NCI-H2107 (cell line): ENCODE measurements around the gene HDAC3.

Experiments used
- DNase-seq: peaks from one replicate; lab custom pipeline; 2025; lab: John Stamatoyannopoulos, UW

Gene HDAC3

DNA sequence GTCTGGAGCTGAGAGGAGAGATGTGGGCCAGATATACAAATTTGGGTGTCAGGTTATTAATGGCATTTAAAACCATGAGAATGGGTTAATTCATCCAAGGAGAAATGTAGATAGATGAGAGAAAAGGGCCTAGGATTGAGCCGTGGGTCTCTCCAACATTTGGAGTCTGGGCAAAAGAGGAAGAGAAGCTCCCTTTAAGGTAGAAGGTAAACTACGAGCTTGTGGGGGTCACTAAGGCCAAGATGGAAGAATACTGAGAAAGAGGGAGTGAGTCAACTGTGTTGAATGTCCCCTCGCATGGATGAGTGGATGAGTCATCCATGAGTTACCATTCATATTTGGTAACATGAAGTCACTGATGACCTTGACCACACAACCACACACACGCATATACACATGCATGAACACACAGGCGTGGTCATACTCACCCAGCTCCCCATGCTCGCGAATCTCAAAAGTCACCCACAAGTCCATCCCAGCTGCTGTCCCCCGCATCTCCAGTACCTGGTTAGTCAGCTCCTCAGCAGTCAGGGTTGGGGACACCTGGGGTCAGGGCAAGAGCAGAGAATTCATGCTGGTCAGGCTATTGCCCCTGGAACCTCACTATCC lies 21.4 kb upstream of the HDAC3 start:
- no peak for DNase-seq

DNA sequence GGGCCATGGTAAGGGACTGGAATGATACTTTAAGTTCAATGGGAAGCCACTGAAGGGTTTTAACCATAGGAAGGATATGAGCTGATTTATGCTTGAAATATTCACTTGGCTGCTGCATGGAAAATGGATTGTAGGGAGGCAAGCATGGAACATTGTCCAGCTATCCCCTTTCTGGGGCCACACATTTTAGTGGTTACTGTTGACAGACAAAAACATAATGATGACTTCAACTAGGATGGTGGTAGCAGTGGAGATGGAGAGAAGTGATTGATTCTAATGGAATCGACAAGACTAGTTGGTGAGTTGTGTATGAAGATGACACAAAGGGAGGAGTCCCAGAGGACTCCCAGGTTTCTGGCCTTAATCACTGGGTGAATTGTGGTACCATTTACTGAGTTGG lies 20.8 kb upstream of the HDAC3 start:
- no peak for DNase-seq

DNA sequence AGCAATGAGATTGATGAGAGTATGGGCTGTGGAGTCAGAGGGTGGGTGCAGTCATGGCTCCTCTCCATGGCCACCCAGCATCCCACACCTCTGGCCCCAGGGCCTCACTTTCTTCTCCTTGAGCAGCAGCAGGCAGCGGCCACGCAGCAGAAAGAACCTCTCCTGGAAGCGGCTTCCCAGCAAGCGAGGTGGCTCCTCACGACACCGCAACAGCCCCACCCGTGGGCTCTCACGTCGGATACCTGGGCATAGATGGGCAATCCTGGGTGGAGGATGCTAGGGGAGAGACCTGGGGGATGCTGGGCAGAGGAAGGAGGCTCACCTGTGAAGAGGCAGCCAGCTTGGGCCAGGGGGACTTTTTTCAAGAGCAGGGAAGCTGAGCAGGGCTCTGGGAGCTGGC lies 19.7 kb upstream of the HDAC3 start:
- DNase-seq = no peak

DNA sequence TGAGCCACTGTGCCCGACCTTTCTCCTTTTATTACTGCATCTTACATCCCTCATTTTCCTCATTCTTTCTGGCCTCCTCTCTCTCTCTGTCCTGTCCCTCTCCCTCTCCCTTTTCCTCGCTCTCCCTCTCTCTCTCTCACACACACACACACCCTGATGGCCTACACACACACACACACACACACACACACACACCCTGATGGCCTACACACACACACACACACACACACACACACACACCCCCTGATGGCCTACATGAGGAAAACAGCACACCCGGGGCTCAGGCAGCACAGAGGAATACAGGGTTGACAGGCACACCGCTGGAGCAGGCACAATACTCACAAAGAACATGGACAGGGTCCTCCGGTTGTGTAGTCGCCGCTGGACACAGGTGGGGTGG lies 18.4 kb upstream of the HDAC3 start:
- no peak for DNase-seq

DNA sequence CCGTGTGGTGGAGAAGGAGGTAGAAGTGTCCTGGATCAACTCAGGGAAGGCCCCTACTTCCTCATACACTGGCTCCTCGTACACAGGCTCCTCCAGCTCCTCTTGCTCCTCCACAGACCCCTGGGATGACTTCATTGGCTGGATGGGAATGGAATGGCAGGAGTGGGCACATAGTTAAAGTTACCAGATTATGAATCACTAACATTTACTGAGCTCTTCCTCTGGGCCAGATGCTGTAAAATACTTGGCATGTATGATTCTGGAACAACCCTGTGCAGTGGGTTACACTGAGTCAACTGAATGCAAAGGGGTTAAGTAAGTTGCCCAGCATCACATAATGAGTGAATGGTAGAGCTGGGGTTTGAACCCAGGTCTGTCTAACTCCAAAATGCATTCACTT lies 17.6 kb upstream of the HDAC3 start:
- no peak for DNase-seq

DNA sequence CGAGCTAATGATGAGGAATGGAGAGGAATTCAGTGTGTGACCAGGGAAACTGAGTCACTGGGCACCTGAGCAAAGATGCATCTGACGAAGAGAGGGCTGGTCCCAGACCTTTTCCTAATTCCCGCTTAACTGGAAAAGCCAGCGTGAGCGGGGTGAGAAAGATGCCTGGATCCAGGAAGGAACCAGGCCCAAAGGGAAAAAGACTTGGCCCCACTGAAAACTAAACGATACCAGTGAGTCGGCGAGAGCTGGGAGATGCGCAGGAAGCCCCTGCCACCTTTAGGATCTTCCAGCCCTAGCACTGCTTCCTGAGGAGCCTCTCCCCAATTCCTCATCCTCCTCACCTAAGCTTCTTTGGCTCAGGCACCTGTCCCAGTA lies 15.1 kb upstream of the HDAC3 start:
- DNase-seq = no peak

DNA sequence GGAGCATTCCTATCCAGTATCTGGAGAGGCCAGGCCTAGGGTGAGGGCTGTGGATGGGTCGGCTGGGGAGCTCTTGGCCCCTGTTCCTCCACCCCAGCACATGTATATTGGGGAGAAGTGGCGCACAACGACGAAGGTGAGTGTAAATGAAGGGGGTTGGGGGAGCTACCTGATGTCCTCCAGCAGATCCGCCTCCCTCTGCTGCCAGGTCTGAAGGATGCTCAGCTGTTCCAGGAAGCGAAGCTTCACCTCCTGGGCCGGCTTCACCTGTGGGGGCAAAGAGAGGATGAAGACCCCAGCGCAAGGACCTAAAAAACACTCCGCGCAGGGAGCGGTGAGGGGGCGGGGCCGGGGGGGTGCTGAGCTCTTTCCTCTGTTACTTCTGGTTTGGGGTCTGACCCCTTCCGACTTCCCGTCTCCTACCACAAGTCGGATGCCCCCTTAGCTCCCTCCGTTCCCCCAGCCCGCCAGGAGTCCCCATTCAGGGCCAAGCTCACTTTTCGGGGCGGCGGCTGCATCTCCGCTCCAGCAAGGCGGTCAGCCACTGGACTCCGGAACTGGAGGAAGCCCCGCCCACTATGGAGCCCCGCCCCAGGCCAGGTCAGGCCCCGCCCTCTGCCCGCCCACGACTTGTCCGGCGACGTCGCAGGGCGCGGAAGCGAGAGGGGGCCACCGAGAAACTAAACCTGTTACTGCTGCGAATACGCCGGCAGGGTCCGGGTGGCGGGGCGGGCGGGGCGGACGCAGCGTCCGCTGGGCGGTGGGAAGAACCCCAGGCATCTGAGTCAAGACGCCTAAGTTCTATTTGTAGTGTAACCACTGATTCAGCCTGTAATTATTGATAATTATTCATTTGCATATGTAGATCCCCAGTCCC lies 14.4 kb upstream of the HDAC3 start, which contains the start of gene FCHSD1:
TSS of gene FCHSD1 (minus strand) at position 568 of the 877 bp plus-strand sequence. CDS start at position 518, 50 bp downstream.
- DNase-seq = no peak

DNA sequence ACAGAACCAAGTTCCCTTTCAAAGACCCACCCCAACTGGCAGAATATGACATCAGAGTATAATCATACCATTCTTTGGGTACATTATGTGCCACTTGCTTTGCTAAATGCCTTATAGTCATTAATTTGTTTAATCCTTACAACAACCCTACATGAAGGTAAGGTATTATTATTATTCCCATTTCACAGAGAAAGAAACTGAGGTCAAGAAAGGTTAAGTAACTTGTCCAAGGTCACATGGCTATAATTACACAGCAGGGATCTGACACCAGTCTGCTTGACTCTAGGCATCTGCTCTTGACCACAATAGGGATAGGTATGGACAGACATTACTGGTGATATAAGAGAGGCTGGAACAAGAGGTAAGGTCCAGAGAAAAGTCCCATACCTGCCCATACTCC lies 13.3 kb upstream of the HDAC3 start:
- no peak for DNase-seq

DNA sequence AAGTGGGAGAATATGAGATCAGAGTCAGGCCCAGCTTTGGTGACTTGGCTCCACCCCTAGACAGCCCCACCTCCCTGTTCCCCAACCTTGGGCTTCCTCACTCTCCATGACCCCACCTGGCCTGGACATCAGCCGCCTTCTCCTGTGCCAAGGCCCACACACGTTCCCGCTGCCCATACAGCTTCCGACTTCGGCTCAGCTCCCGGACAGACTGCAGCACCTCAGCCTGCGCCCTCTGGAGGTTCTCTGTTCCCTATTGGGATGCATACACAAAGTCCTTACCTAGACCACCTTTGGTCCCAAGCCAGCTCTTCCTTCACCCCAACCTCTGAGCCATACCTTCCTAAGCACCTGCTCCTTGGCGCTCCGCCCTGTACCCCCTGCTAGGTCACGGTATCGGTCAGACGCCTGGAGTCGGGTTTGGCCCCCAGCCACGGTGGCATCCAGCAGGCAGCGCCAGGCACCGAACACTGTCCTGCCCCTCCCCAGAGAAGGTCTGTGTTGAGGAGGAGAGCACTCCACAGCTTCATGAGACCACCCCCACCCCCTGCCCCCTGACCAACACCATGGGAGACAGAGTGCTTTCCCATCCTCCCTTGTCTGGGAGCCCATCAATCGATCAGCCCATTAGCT lies 12.5 kb upstream of the HDAC3 start:
- no peak for DNase-seq

DNA sequence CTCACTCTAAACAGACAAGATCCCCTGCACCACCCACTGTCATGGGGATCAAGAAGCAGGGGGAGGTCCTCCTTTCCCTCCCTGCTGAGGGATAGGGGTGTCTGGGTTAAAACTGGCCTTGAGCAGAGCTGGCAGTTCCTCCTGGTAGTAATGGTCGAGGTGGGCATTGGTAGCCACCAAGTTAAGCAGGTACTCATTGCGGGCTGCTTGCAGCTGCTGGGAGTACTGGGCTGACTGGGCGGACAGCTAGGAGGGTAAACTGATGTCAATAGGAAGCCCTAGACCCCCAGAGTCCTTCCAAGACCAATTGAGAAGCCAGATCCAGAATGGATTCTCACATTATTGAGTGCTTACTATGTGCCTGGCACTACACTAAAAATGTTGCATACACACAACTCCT lies 11.2 kb upstream of the HDAC3 start:
- no peak for DNase-seq

DNA sequence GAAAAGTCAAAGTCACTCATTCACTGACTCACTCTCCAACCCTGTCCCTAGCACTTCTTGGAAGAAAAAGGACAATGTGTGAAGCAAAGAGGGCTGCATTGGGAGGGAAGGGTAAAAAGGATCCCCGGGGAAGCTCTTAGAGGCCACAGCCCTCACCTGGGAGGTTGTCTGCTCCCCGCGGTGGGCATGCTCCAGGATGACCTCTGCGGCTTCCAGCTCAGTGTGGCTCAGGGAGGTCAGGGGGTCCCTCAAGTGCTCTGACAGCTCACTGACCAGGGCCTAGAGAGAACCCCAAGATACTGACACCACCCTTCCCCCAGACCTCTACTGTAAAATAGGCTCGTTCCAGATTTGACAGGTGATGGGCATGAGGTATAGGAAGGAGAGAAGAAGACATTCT lies 10.6 kb upstream of the HDAC3 start:
- DNase-seq = no peak

DNA sequence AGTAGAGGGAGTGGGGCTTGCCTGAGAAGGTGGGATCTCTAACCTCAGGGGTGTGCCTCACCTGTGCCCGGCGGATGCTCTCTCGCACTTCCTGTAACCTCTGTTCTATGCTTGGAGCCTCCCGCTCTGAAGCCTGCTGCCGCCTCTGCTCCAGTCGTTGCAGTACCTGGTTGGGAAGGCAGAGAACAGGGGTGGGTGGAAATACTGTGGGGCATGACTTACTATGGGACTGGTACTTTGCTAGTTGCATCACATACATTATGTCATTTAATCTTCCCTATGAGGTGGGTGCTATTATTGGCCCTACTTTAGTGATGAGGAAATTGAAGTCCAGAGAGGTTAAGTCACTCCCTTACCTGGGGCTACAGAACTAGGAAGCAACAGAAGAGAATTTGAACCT lies 9.4 kb upstream of the HDAC3 start:
- no peak for DNase-seq

DNA sequence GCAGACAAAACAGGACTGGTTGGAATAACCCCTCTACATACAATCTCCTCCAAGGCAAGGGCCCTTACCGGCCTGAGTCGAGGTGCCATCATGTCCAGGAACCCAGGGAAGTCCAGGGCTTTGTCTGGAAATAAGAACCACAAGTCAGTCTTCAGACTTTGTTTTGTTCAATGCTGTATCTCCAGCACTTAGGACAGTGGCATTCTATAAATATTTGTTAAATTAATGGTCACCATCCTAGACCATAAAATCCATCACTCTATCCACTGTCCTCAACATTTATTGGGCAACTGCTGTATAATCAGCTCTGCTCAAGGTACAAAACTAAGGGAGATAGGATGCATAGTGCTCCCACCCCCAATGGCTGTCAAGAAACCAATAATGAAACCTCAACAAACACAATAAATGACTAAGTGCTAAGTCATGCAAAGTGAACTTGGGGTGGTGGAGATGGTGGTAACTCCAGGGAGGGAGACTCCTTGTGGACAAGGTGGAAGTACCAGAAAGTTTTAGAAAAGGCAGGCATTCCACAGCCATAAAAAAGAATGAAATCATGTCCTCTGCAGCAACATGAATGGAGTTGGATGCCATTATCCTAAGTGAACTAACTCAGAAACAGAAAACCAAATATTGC lies 5.1 kb upstream of the HDAC3 start:
- DNase-seq = no peak

DNA sequence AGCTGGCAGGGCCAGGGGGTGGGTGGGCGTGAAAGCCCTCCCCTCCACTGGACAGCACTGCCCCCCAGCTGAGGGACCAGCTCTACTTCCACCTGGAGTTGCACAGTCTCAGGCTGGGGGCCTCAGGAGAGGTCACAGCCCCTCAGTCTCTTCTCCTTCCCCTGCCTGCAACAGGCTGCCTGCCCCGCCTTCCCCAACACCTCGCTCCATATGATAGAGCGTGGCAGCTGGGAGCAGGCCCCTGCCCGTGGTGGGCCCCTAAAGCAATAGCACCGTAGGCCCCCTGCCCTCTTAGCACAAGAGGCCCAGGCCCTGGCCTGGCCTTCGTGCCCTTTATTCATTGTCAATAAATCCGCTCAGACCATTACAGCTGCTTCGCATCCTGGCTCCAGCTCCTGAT lies 4.0 kb upstream of the HDAC3 start:
- no peak for DNase-seq

DNA sequence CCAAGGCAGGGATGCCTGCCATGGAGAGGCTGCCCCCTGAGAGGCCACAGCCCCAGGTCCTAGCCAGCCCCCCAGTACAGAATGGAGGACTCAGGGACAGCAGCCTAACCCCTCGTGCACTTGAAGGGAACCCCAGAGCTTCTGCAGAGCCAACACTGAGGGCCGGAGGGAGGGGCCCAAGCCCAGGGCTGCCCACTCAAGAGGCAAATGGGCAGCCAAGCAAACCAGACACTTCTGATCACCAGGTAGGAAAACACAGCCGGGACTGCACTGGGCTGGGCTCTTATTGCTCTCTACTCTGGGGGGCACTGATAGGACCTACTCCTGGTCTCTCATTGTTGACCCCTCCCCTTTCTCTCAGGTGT lies 3.4 kb upstream of the HDAC3 start:
- DNase-seq = no peak

DNA sequence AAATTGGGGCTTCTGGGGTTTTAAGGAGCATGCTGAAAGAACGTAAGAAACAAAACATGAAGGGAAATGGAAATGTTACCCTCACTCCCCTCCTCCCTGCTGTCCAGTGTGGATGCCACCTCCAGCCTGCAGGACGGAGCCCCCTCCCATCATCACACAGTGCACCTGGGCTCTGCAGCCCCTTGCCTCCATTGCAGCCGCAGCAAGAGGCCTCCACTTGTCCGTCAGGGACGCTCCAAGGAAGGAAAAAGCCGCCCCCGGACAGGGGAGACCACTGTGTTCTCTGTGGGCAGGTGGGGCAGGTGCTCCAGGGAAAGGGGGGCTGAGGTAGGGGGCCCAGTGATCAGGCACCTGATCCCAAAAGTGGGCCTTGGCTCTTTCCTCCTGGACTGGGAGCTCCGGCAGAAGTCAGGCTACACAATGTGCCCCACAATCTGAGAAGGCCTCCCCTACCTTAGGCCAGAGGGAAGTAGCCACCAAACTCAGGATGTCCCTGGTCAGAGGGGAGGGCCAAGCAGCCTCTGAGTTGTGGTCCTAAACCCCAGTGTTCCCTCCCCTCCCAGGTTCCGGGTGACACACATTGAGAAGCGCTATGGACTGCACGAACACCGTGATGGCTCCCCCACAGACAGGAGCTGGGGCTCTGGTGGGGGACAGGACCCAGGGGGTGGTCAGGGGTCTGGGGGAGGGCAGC lies 2.9 kb upstream of the HDAC3 start:
- DNase-seq = no peak

DNA sequence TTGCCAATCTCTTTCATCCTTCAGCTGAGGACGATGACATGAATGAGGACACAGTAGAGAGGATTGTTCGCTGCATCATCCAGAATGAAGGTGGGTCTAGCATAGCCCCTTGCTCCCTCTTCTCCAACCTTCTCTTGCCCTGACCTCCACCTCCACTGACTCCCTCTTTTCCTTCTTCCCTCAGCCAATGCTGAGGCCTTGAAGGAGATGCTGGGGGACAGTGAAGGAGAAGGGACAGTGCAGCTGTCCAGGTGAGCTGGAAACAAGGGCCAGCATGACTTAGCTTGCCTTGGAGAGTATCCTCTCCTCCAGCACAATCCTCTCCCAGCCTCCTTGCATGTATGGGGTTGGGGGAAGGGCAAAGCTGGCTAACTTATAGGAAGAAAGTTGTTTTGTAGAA lies 2.1 kb upstream of the HDAC3 start:
- no peak for DNase-seq

DNA sequence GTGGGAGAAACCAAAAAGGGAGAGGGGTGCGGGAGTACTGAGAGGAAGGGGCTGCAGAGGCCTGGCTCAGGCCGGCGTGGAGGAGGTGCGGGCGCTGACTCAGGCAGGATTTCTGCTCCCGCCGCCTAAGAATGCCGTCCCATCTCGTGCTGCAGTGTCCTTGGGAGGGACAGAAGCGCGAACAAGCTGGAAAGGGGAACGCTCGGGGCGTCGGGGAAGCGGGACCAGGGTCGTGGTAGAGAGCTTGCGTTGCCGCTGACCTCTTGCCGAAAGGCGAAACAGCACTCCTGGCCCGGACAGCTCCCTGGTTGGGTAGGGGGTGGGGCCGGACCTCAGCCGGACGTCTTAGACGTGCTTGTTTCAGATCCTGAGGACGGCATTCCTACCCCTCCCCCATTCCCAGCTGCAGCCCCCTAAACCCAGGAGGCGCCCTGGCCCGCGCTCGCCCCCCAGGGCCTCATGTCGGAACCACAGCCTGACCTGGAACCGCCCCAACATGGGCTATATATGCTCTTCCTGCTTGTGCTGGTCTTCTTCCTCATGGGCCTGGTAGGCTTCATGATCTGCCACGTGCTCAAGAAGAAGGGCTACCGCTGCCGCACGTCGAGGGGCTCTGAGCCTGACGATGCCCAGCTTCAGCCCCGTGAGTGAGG lies 1.2 kb upstream of the HDAC3 start:
- no peak for DNase-seq

DNA sequence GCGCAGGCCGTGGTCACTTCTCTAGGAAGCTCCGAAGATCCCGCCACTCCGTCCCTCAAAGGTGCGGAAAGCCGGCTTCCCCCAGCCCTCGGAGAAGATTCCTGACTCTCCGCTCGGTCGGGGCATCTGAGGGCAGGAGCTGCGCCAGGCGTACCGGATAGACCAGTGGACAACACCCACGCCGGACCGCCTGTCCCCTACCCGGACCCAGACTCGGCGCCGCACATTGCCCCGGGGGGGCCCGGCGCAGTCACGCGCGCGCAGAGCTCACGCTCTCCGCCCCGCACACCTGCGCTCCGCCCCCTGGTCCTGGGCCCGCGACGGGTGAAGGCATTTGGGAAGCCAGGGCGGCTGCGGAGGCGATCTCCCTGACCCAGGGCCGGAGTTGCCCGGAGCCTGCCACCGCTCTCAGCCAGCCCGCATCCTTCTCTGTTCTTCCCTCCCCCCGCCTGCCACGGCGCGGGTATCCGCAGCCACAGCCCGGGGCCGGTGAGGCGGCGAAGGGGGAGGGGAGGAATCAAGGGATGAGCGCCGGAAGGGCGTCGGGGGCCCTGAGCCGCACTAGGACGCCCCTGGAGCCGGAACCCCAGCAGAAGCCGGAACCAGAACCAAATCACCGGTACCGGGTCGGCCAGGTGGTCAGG lies 596 bp upstream of the HDAC3 start:
- no peak for DNase-seq

DNA sequence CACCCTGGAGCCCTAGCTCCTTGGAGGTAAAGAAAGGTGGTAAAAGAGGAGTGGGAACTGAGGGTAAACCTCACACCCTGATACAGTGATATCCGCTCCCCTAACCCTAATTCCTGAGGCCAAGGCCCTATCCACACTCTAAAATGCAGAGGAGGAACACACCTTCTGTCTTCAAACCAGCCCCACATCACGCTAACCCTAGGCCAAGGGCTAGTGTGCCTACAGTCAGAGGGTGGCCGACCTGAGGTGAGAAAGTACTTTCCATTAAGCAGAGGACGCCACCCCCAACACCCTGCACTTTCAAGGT lies 590 bp downstream of the HDAC3 start:
- no peak for DNase-seq

DNA sequence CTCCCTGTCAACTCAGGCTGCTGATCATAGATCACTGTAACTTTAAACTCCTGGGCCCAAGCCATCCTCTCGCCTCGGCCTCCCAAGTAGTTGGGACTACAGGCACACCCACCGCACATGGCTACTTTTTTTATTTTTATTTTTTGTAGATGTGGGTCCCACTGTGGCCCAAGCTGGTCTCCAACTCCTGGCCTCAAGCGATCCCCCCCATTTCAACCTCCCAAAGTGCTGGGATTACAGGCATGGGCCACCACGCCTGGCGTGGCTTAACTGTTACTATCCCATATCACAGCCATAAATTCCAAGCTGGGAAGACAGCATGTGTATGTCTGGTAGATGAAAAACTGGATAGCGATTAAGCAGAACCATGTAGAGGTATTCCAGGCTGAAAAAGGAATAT lies 1.0 kb downstream of the HDAC3 start:
- no peak for DNase-seq
